Measurements from ENCODE around the gene EDC3. TPM values are rescaled to one million over a fixed set of nuclear protein-coding genes. Genes with fewer than 3 reads are reported as not detected.

The EDC3 gene
- total and polyA plus RNA-seq, 12 donors, result 3.9 to 25.3 (median 16.1) TPM

DNA sequence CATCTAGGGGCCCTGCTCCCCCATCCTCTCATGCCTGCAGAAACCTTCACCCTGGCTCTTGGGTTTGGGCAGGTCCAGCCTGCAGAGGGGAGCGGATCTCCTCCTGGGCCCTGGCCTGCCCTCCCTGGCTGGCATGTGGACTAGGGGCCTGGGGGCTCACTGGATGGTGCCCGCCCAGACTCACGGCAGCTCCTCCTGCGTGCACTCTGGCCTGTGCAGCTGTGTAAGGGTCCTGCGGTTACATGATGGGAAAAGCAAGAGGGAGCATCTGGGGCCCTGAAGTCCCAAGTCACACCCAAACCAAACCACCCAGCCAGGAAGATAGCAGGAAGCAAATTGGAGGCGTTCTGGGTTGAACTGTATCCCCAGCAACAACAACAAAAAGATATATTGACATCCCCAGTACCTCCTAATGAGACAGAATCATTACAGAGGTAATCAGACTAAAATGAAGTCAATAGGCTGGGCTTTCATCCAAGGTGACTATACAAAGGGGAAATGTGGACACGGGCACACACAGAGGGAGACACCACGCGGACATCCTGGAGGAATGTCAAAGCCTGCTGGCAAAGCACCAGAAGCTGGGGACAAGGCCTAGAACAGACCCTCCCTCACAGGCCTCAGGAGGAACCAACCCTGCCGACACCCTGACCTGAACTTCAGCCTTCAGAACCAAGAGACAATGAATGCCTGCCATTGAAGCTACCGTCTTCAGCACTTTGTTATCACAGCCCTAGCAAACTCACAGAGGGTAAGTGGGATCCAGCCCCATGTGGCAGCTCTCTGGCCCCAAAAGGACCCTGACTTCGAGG is 90.6 kb downstream of the EDC3 start:
- 57 to 76% (median 64%) methylated on average over 7 to 12 of the region's 12 CpGs for WGBS, 4 donors
- TF ChIP-seq POLR2A (IDR thresholded peaks at IDR 0.05), result no peak
- TF ChIP-seq, protein P1, sequence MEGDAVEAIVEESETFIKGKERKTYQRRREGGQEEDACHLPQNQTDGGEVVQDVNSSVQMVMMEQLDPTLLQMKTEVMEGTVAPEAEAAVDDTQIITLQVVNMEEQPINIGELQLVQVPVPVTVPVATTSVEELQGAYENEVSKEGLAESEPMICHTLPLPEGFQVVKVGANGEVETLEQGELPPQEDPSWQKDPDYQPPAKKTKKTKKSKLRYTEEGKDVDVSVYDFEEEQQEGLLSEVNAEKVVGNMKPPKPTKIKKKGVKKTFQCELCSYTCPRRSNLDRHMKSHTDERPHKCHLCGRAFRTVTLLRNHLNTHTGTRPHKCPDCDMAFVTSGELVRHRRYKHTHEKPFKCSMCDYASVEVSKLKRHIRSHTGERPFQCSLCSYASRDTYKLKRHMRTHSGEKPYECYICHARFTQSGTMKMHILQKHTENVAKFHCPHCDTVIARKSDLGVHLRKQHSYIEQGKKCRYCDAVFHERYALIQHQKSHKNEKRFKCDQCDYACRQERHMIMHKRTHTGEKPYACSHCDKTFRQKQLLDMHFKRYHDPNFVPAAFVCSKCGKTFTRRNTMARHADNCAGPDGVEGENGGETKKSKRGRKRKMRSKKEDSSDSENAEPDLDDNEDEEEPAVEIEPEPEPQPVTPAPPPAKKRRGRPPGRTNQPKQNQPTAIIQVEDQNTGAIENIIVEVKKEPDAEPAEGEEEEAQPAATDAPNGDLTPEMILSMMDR (IDR thresholded peaks at IDR 0.05), result no peak
- Histone ChIP-seq H3K36me3 (replicated peaks in 1 of 2) (no peaks in the 10 kb centered on the region), H3K4me1 (replicated peaks in 1 of 2) (peaks cover 0 to 10% of the 10 kb centered on the region in 2 donors), H3K27ac (no peak overlapping the region), H3K27me3 (no peaks in the 10 kb centered on the region), H3K4me3 (no peak overlapping the region), H3K9me3 (replicated peaks in 1 of 3) (no peaks in the 10 kb centered on the region)
- peak in 1 of 7 donors; percentile 37 for DNase-seq
- intact Hi-C loops (cut with DNase I), result no loop called here

GRCh38 chr15:74603789-74604705 is 91.8 kb downstream of the EDC3 start:
- Histone ChIP-seq H3K4me3 (no peak overlapping the region), H3K4me1 (replicated peaks in 1 of 2) (peaks cover 8 to 21% of the 10 kb centered on the region in 2 donors), H3K27me3 (no peaks in the 10 kb centered on the region), H3K27ac (no peak overlapping the region), H3K9me3 (replicated peaks in 1 of 3) (no peaks in the 10 kb centered on the region), H3K36me3 (replicated peaks in 1 of 2) (no peaks in the 10 kb centered on the region)
- intact Hi-C loops (cut with DNase I), result no loop called here
- 70 to 81% (median 75%) methylated on average over 4 to 11 of the region's 11 CpGs; no CpG with 5 or more reads in 1 of the 4 donors for WGBS, 4 donors
- TF ChIP-seq, protein P1 (IDR thresholded peaks at IDR 0.05), result no peak
- no peak for TF ChIP-seq POLR2A (IDR thresholded peaks at IDR 0.05)
- DNase-seq, result no peak

- peaks cover 13 to 25% of the 10 kb centered on the region in 2 donors for H3K4me1 ChIP-seq (replicated peaks in 1 of 2)
- intact Hi-C loops (cut with DNase I), result no loop called here
- no peak for TF ChIP-seq POLR2A (IDR thresholded peaks at IDR 0.05)
- TF ChIP-seq, protein P1 (IDR thresholded peaks at IDR 0.05), result no peak
- no peaks in the 10 kb centered on the region for H3K27me3 ChIP-seq
- DNase-seq, result peak in 1 of 7 donors; percentile 28
- H3K27ac ChIP-seq, result no peak overlapping the region
- 72 to 87% (median 81%) methylated on average over 10 to 13 of the region's 13 CpGs for WGBS, 4 donors
- H3K36me3 ChIP-seq (replicated peaks in 1 of 2), result no peaks in the 10 kb centered on the region
- no peaks in the 10 kb centered on the region for H3K9me3 ChIP-seq (replicated peaks in 1 of 3)
- H3K4me3 ChIP-seq, result no peak overlapping the region
Measured at GRCh38 chr15:74603026-74603788, 92.6 kb downstream of the EDC3 start.
